Esophagus squamous epithelium (tissue), 5 donors: ENCODE measurements around the gene SFXN5. TPM values are rescaled to one million over a fixed set of nuclear protein-coding genes. Genes with fewer than 3 reads are reported as not detected.

Experiments used
- DNase-seq: peaks from one replicate; lab custom pipeline; 2025; lab: John Stamatoyannopoulos, UW
- H3K27ac ChIP-seq, 4 donors: fragments of 200-600 bp; sonication (generic); one replicate each; pipeline ENCODE4 v1.5.1; 2016 to 2019; ENCODE audit warnings: mild to moderate bottlenecking in 1 of 4
- H3K27me3 ChIP-seq, 4 donors: fragments of 200-600 bp; sonication (generic); 1 replicate in 3 of 4; 2 replicates in 1 of 4; pipeline versions ENCODE4 v1.5.1 to v1.6.0; 2017 to 2021; ENCODE audit warnings: antibody characterized with exemption in 1 of 4
- H3K36me3 ChIP-seq, 3 donors: fragments of 200-600 bp; sonication (generic); one replicate each; pipeline ENCODE4 v1.5.1; 2016 to 2019
- H3K4me1 ChIP-seq, 3 donors: fragments of 200-600 bp; sonication (generic); one replicate each; pipeline ENCODE4 v1.5.1; 2017 to 2019
- H3K4me3 ChIP-seq, 4 donors: fragments of 200-600 bp; sonication (generic); 1 replicate in 3 of 4; 2 replicates in 1 of 4; pipeline ENCODE4 v1.5.1; 2016 to 2019; ENCODE audit warnings: mild to moderate bottlenecking in 2 of 4, moderate library complexity in 1 of 4
- H3K9me3 ChIP-seq, 3 donors: fragments of 200-600 bp; sonication (generic); one replicate each; pipeline ENCODE4 v1.5.1; 2016 to 2019
- CTCF ChIP-seq, 6 experiments: fragments of 450-650 bp in 4 of 6; fragments of 200-600 bp in 2 of 6; sonication (generic) in 2 of 6; IDR thresholded peaks; one replicate each; pipeline ENCODE4 v1.5.1; 2016 to 2019; ENCODE audit warnings: antibody characterized with exemption in 6 of 6, mild to moderate bottlenecking in 4 of 6, moderate library complexity in 4 of 6
- POLR2A ChIP-seq, 4 donors: fragments of 450-650 bp; IDR thresholded peaks; one replicate each; pipeline ENCODE4 v1.6.1; 2017; ENCODE audit warnings: antibody characterized with exemption in 4 of 4, mild to moderate bottlenecking in 4 of 4, moderate library complexity in 3 of 4
- WGBS, 2 donors: methylation state at CpG; one replicate each; pipeline ENCODE4 v1.1.5; 2018; 5-methylcytosine and 5-hydroxymethylcytosine counted together
- intact Hi-C: fragments of 100-400 bp; cut with DNase I; formaldehyde crosslinking; loops from one replicate; pipeline ENCODE4 v1.15.0; 2022
- total RNA-seq, 4 donors: library from RNA; depleted of rRNA; stranded (reverse); fragments of >200 nt; gene quantifications; one replicate each; pipeline ENCODE4 v1.1.0, GENCODE V29; 2016
- donor health status: DM: yes; HTN: yes; CAD: no.

SFXN5 gene
- total RNA-seq, 4 donors from 2014 or later: 4.2 to 16.4 (median 12.7) TPM

- WGBS, 2 donors: 93 to 97% methylated on average over 6 to 7 of the region's 7 CpGs
Measured at GRCh38 chr2:72996117-72996502, 75.4 kb downstream of the SFXN5 start.

GRCh38 chr2:72995430-72996116 is 75.9 kb downstream of the SFXN5 start:
- no peak overlapping the region for H3K27ac ChIP-seq
- no peak for DNase-seq
- H3K9me3 ChIP-seq: no peaks in the 10 kb centered on the region
- H3K27me3 ChIP-seq: no peaks in the 10 kb centered on the region
- intact Hi-C loops: no loop called here
- no peak for TF ChIP-seq CTCF (IDR thresholded peaks at IDR 0.05)
- TF ChIP-seq POLR2A (IDR thresholded peaks at IDR 0.05): no peak
- peaks cover 0 to 9% (median 0%) of the 10 kb centered on the region in 3 donors for H3K36me3 ChIP-seq
- no peak overlapping the region for H3K4me3 ChIP-seq
- 69 to 86% methylated on average over 5 to 11 of the region's 15 CpGs for WGBS, 2 donors
- H3K4me1 ChIP-seq: no peaks in the 10 kb centered on the region

More at GRCh38 chr2:72996117-72996502, 75.4 kb downstream of the SFXN5 start:
- DNase-seq: no peak
- intact Hi-C loops: no loop called here
- H3K27me3 ChIP-seq: no peaks in the 10 kb centered on the region
- H3K36me3 ChIP-seq: peaks cover 0 to 9% (median 0%) of the 10 kb centered on the region in 3 donors
- no peaks in the 10 kb centered on the region for H3K9me3 ChIP-seq
- H3K27ac ChIP-seq: no peak overlapping the region
- no peaks in the 10 kb centered on the region for H3K4me1 ChIP-seq
- TF ChIP-seq CTCF (IDR thresholded peaks at IDR 0.05) (no peak), POLR2A (IDR thresholded peaks at IDR 0.05) (no peak)
- H3K4me3 ChIP-seq: no peak overlapping the region

- intact Hi-C loops: loop anchor here (5.0 kb wide), 1 partner anchor 162 kb away; no protein-coding TSS in a partner anchor
- Histone ChIP-seq H3K9me3 (no peaks in the 10 kb centered on the region), H3K27ac (no peak overlapping the region), H3K36me3 (peaks cover 0 to 9% (median 0%) of the 10 kb centered on the region in 3 donors), H3K4me3 (no peak overlapping the region), H3K4me1 (no peaks in the 10 kb centered on the region), H3K27me3 (no peaks in the 10 kb centered on the region)
- WGBS, 2 donors: 71 to 73% methylated on average over 4 to 6 of the region's 6 CpGs
- DNase-seq: no peak
- TF ChIP-seq CTCF (IDR thresholded peaks at IDR 0.05) (no peak), POLR2A (IDR thresholded peaks at IDR 0.05) (no peak)
Measured at GRCh38 chr2:72994991-72995380, 76.5 kb downstream of the SFXN5 start.

GRCh38 chr2:72994282-72994990 is 77.1 kb downstream of the SFXN5 start:
- Histone ChIP-seq H3K27me3 (no peaks in the 10 kb centered on the region), H3K27ac (no peak overlapping the region), H3K4me1 (no peaks in the 10 kb centered on the region), H3K9me3 (no peaks in the 10 kb centered on the region), H3K36me3 (peaks cover 0 to 9% (median 0%) of the 10 kb centered on the region in 3 donors), H3K4me3 (no peak overlapping the region)
- no peak for DNase-seq
- 82 to 85% methylated on average over 10 of the region's 10 CpGs for WGBS, 2 donors
- intact Hi-C loops: loop anchor here (5.0 kb wide), 1 partner anchor 163 kb away; no protein-coding TSS in a partner anchor
- TF ChIP-seq CTCF (IDR thresholded peaks at IDR 0.05) (no peak), POLR2A (IDR thresholded peaks at IDR 0.05) (no peak)

GRCh38 chr2:72993933-72994280 is 77.6 kb downstream of the SFXN5 start:
- Histone ChIP-seq H3K4me1 (no peaks in the 10 kb centered on the region), H3K9me3 (no peaks in the 10 kb centered on the region), H3K27me3 (no peaks in the 10 kb centered on the region), H3K36me3 (peaks cover 0 to 9% (median 0%) of the 10 kb centered on the region in 3 donors), H3K27ac (no peak overlapping the region), H3K4me3 (no peak overlapping the region)
- DNase-seq: no peak
- 88 to 100% methylated on average over 2 to 5 of the region's 5 CpGs for WGBS, 2 donors
- TF ChIP-seq POLR2A (IDR thresholded peaks at IDR 0.05): no peak
- intact Hi-C loops: loop anchor here (5.0 kb wide), 1 partner anchor 163 kb away; no protein-coding TSS in a partner anchor
